HepG2 (cell line): ENCODE measurements around the gene CSRP3. TPM values are rescaled to one million over a fixed set of nuclear protein-coding genes. Genes with fewer than 3 reads are reported as not detected.

Experiments
- ATAC-seq: fragments of 200-7000 bp; cut with Tn5 transposase; 3 replicates; pipeline ENCODE4 v1.9.1; 2020; ENCODE audit warnings: mild to moderate bottlenecking, moderate library complexity
- BruUV-seq: library from RNA; stranded (reverse); fragments of 400-500 nt; replicated peaks from 2 replicates; lab custom pipeline; 2021; lab: Mats Ljungman, UMichigan
- CTCF ChIA-PET: fragments of 300-600 bp; formaldehyde crosslinking; extraction: SDS; loops from one replicate; lab custom pipeline; 2021; ENCODE audit warnings: low total read pairs, inconsistent platforms, low intra/inter-chr PET ratio; lab: Yijun Ruan, JAX
- POLR2A ChIA-PET: fragments of 350-600 bp; sonication (Branson Sonifier 250); formaldehyde crosslinking; loops from one replicate; lab custom pipeline; 2020; ENCODE audit warnings: antibody characterized with exemption, inconsistent platforms; lab: Yijun Ruan, JAX
- DNase-seq: peaks from one replicate; pipeline ENCODE4 v3.0.0-alpha.2; 2015; ENCODE audit warnings: low spot score
- FAIRE-seq: peaks from 3 replicates; lab custom pipeline; 2011; peaks lifted over from hg19 to GRCh38; lab: Jason Lieb, UNC
- H2AFZ ChIP-seq: one replicate; pipeline ENCODE4 v1.6.1; 2011; ENCODE audit warnings: low read length, inconsistent platforms
- H3K27ac ChIP-seq: fragments of 300-600 bp; 3 replicates; pipeline ENCODE4 v1.8.0; 2011; ENCODE audit warnings: mixed run types, mild to moderate bottlenecking, mixed read lengths, low read length, inconsistent platforms; ENCODE audit not compliant: insufficient read depth; ENCODE audit errors: extremely low read length
- H3K27me3 ChIP-seq, 2 experiments: fragments of 200-600 bp in 1 of 2; 2 replicates in 1 of 2; 3 replicates in 1 of 2; pipeline versions ENCODE4 v1.6.0 to v1.8.0; 2011; ENCODE audit warnings: low read length in 2 of 2, mild to moderate bottlenecking in 2 of 2, moderate library complexity in 2 of 2, inconsistent platforms in 1 of 2; ENCODE audit not compliant: insufficient read depth in 2 of 2, control insufficient read depth in 1 of 2
- H3K36me3 ChIP-seq, 2 experiments: fragments of 200-600 bp in 1 of 2; replicated peaks in 1 of 2; 2 replicates in 1 of 2; 3 replicates in 1 of 2; pipeline versions ENCODE4 v1.5.1 to v1.8.0; 2011; ENCODE audit warnings: low read length in 2 of 2, inconsistent platforms in 1 of 2; ENCODE audit not compliant: insufficient read depth in 2 of 2, control insufficient read depth in 1 of 2
- H3K4me1 ChIP-seq: 2 replicates; pipeline ENCODE4 v1.5.1; 2012; ENCODE audit warnings: low read length, inconsistent platforms; ENCODE audit not compliant: insufficient read depth
- H3K4me2 ChIP-seq: 2 replicates; pipeline ENCODE4 v1.6.0; 2011; ENCODE audit warnings: low read depth, low read length, inconsistent platforms
- H3K4me3 ChIP-seq, 3 experiments: fragments of 200-600 bp in 1 of 3; sonication (generic), shearing (Covaris generic) in 1 of 3; replicated peaks in 1 of 3; 2 replicates each; pipeline ENCODE4 v1.5.1; 2011 to 2016; ENCODE audit warnings: low read length in 3 of 3, inconsistent platforms in 2 of 3, low read depth in 2 of 3, mild to moderate bottlenecking in 2 of 3, control low read depth in 1 of 3, mixed read lengths in 1 of 3; ENCODE audit not compliant: insufficient read depth in 1 of 3
- H3K79me2 ChIP-seq: one replicate; pipeline ENCODE4 v1.6.1; 2011; ENCODE audit warnings: low read length, inconsistent platforms; ENCODE audit not compliant: insufficient read depth
- H3K9ac ChIP-seq: 2 replicates; pipeline ENCODE4 v1.6.0; 2011; ENCODE audit warnings: mild to moderate bottlenecking, low read depth, low read length, inconsistent platforms; ENCODE audit not compliant: insufficient read depth
- H3K9me3 ChIP-seq: 2 replicates; pipeline ENCODE4 v1.5.1; 2012; ENCODE audit warnings: mild to moderate bottlenecking, low read length
- H4K20me1 ChIP-seq: 2 replicates; pipeline ENCODE4 v1.6.0; 2011; ENCODE audit warnings: inconsistent platforms, mild to moderate bottlenecking, low read length, moderate library complexity; ENCODE audit not compliant: insufficient read depth
- SNAPC4 ChIP-seq: sonication (generic); formaldehyde crosslinking; IDR thresholded peaks from 2 replicates; pipeline ENCODE4 v1.4.0; 2020; ENCODE audit warnings: mild to moderate bottlenecking, missing genetic modification reagents
- ZNF547 ChIP-seq: sonication (generic); formaldehyde crosslinking; IDR thresholded peaks from 2 replicates; pipeline ENCODE4 v1.5.1; 2020; ENCODE audit warnings: mild to moderate bottlenecking, missing genetic modification reagents
- ZNF766 ChIP-seq: sonication (generic); formaldehyde crosslinking; IDR thresholded peaks from 2 replicates; pipeline ENCODE4 v1.5.0; 2020; ENCODE audit warnings: missing genetic modification reagents, borderline replicate concordance
- WGBS: methylation state at CpG from one replicate; pipeline ENCODE4 v1.1.6; 2017; ENCODE audit warnings: low lambda C conversion rate; 5-methylcytosine and 5-hydroxymethylcytosine counted together
- in situ Hi-C: cut with HindIII; loops from 2 replicates; pipeline ENCODE4 v1.10.0; 2017; ENCODE audit warnings: low pct_unique_long_range_greater_than_20kb; ENCODE audit not compliant: extremely low pct_ligation_motif_present
- intact Hi-C: fragments of 100-400 bp; cut with micrococcal nuclease; formaldehyde crosslinking; loops from one replicate; pipeline ENCODE4 v1.10.0; 2022; ENCODE audit not compliant: unreplicated experiment
- polyA plus RNA-seq, 8 experiments: library from polyadenylated mRNA; depleted of rRNA in 3 of 8; stranded (reverse) in 7 of 8; unstranded in 1 of 8; fragments of >200 nt; fragmentation: Illumina TruSeq in 4 of 8; extraction: Trizol in 4 of 8; gene quantifications; 2 replicates each; pipeline versions ENCODE4 v1.2.1 to v1.2.3, GENCODE V29; 2011 to 2016; ENCODE audit warnings: low read depth in 4 of 8, missing spikeins in 1 of 8, mixed read lengths in 1 of 8; ENCODE audit not compliant: insufficient read depth in 1 of 8
- total RNA-seq, 5 experiments: library from RNA; depleted of rRNA; stranded (reverse); fragments of >200 nt; fragmentation: Illumina TruSeq; extraction: Trizol; gene quantifications; 2 replicates each; pipeline ENCODE4 v1.2.3, GENCODE V29; 2016; ENCODE audit warnings: low read depth in 1 of 5

CSRP3 gene
- total and polyA plus RNA-seq, 2 of the 13 experiments (the other 11 are each of a cell fraction or from before 2014, with no cell fraction given) = not detected

- TF ChIP-seq SNAPC4 (CRISPR knock-in tag) = no peak
- TF ChIP-seq, all 625 proteins: peak for 0
Measured at GRCh38 chr11:19234231-19234817, 32.5 kb upstream of the CSRP3 start (continued).

- BruUV-seq = no TSS peak
Measured at GRCh38 chr11:19232910-19233503, 31.2 kb upstream of the CSRP3 start.

More at GRCh38 chr11:19232910-19233503, 31.2 kb upstream of the CSRP3 start:
- WGBS = 97% methylated on average over 5 of the region's 6 CpGs
- H3K9me3 ChIP-seq = no peaks in the 10 kb centered on the region
- H3K79me2 ChIP-seq = no peaks in the 10 kb centered on the region
- no peaks in the 10 kb centered on the region; a peak in 1 of 5 replicates for H3K27me3 ChIP-seq
- H3K36me3 ChIP-seq = peaks cover 4 to 29% of the 10 kb centered on the region in 2 experiments
- TF ChIP-seq ZNF547 (no peak), ZNF766 (CRISPR knock-in tag) (no peak)
- POLR2A ChIA-PET = no interaction called here
- no peaks in the 10 kb centered on the region for H4K20me1 ChIP-seq
- no peak overlapping the region for H3K27ac ChIP-seq
- H3K4me3 ChIP-seq = no peak overlapping the region
- H3K9ac ChIP-seq = no peak overlapping the region
- ATAC-seq = no peak
- no peak for FAIRE-seq
- CTCF ChIA-PET = no interaction called here
- peaks cover 11% of the 10 kb centered on the region for H3K4me1 ChIP-seq
- H3K4me2 ChIP-seq = no peak overlapping the region
- H2AFZ ChIP-seq = no peak overlapping the region
- intact Hi-C loops (no loop called here), in situ Hi-C loops (no loop called here)
- no peak for DNase-seq
